ENCODE measurements around the gene SOX30.

SOX30 gene

GRCh38 chr5:157649101-157649500, 3.1 kb downstream of the SOX30 start:
- TF ChIP-seq JUND (IDR thresholded peaks at IDR 0.05; ENCODE audit: low read depth): no peak
- in situ Hi-C loops (cut with HindIII; ENCODE audit: low pct_unique_long_range_greater_than_20kb, low sequenced_read_pairs): no loop called here
- no peak for DNase-seq (ENCODE audit: low read depth in 1 of 2, low spot score in 1 of 2)

GRCh38 chr5:157648275-157648990, 3.8 kb downstream of the SOX30 start:
- in situ Hi-C loops (cut with HindIII; ENCODE audit: low pct_unique_long_range_greater_than_20kb, low sequenced_read_pairs): no loop called here
- DNase-seq (ENCODE audit: low read depth in 1 of 2, low spot score in 1 of 2): no peak
- no peak for TF ChIP-seq JUND (IDR thresholded peaks at IDR 0.05; ENCODE audit: low read depth)

GRCh38 chr5:157640406-157641066, 11.7 kb downstream of the SOX30 start:
- no peak for DNase-seq (ENCODE audit: low read depth in 1 of 2, low spot score in 1 of 2)
- in situ Hi-C loops (cut with HindIII; ENCODE audit: low pct_unique_long_range_greater_than_20kb, low sequenced_read_pairs): no loop called here
- TF ChIP-seq JUND (IDR thresholded peaks at IDR 0.05; ENCODE audit: low read depth): no peak

- no peak for TF ChIP-seq JUND (IDR thresholded peaks at IDR 0.05; ENCODE audit: low read depth)
- in situ Hi-C loops (cut with HindIII; ENCODE audit: low pct_unique_long_range_greater_than_20kb, low sequenced_read_pairs): no loop called here
Observed at GRCh38 chr5:157630341-157630740, 21.9 kb downstream of the SOX30 start.

GRCh38 chr5:157626831-157627230, 25.4 kb downstream of the SOX30 start:
- DNase-seq (ENCODE audit: low read depth in 1 of 2, low spot score in 1 of 2): no peak
- no peak for TF ChIP-seq JUND (IDR thresholded peaks at IDR 0.05; ENCODE audit: low read depth)
- in situ Hi-C loops (cut with HindIII; ENCODE audit: low pct_unique_long_range_greater_than_20kb, low sequenced_read_pairs): no loop called here

More at GRCh38 chr5:157630341-157630740, 21.9 kb downstream of the SOX30 start:
- no peak for DNase-seq (ENCODE audit: low read depth in 1 of 2, low spot score in 1 of 2)

GRCh38 chr5:157624144-157624543, 28.1 kb downstream of the SOX30 start:
- DNase-seq (ENCODE audit: low read depth in 1 of 2, low spot score in 1 of 2): no peak
- in situ Hi-C loops (cut with HindIII; ENCODE audit: low pct_unique_long_range_greater_than_20kb, low sequenced_read_pairs): no loop called here
- no peak for TF ChIP-seq JUND (IDR thresholded peaks at IDR 0.05; ENCODE audit: low read depth)

- in situ Hi-C loops (cut with HindIII; ENCODE audit: low pct_unique_long_range_greater_than_20kb, low sequenced_read_pairs): no loop called here
- no peak for TF ChIP-seq JUND (IDR thresholded peaks at IDR 0.05; ENCODE audit: low read depth)
- no peak for DNase-seq (ENCODE audit: low read depth in 1 of 2, low spot score in 1 of 2)
Observed at GRCh38 chr5:157620776-157621175, 31.5 kb downstream of the SOX30 start.

GRCh38 chr5:157618191-157618765, 34.0 kb downstream of the SOX30 start:
- DNase-seq (ENCODE audit: low read depth in 1 of 2, low spot score in 1 of 2): no peak
- in situ Hi-C loops (cut with HindIII; ENCODE audit: low pct_unique_long_range_greater_than_20kb, low sequenced_read_pairs): no loop called here

GRCh38 chr5:157616785-157617184, 35.5 kb downstream of the SOX30 start:
- in situ Hi-C loops (cut with HindIII; ENCODE audit: low pct_unique_long_range_greater_than_20kb, low sequenced_read_pairs): no loop called here
- no peak for TF ChIP-seq JUND (IDR thresholded peaks at IDR 0.05; ENCODE audit: low read depth)
- no peak for DNase-seq (ENCODE audit: low read depth in 1 of 2, low spot score in 1 of 2)

More at GRCh38 chr5:157618191-157618765, 34.0 kb downstream of the SOX30 start:
- no peak for TF ChIP-seq JUND (IDR thresholded peaks at IDR 0.05; ENCODE audit: low read depth)

GRCh38 chr5:157613385-157614245, 38.6 kb downstream of the SOX30 start:
- DNase-seq (ENCODE audit: low read depth in 1 of 2, low spot score in 1 of 2): no peak
- in situ Hi-C loops (cut with HindIII; ENCODE audit: low pct_unique_long_range_greater_than_20kb, low sequenced_read_pairs): no loop called here
- TF ChIP-seq JUND (IDR thresholded peaks at IDR 0.05; ENCODE audit: low read depth): no peak

- TF ChIP-seq JUND (IDR thresholded peaks at IDR 0.05; ENCODE audit: low read depth): no peak
- in situ Hi-C loops (cut with HindIII; ENCODE audit: low pct_unique_long_range_greater_than_20kb, low sequenced_read_pairs): no loop called here
- DNase-seq (ENCODE audit: low read depth in 1 of 2, low spot score in 1 of 2): no peak
Observed at GRCh38 chr5:157612581-157612980, 39.7 kb downstream of the SOX30 start.

Measured in T47D (cell line).